Parathyroid adenoma (tissue), 2 donors: ENCODE measurements around the gene PRR23C.
"Not testable (repeated sequence)": the region's sequence is repeated elsewhere in the genome, so short reads cannot be mapped to it uniquely, and the experiment has no call there.

Experiments used
- H2AFZ ChIP-seq: fragments of 300-600 bp; sonication (generic); one replicate; pipeline ENCODE4 v1.7.0; 2017; ENCODE audit warnings: antibody characterized with exemption, mild to moderate bottlenecking
- H3K27ac ChIP-seq: fragments of 300-600 bp; sonication (generic); one replicate; pipeline ENCODE4 v1.7.0; 2017
- H3K27me3 ChIP-seq: fragments of 300-600 bp; sonication (generic); one replicate; pipeline ENCODE4 v1.7.0; 2017; ENCODE audit warnings: low read length; ENCODE audit not compliant: control insufficient read depth, insufficient read depth
- H3K36me3 ChIP-seq: fragments of 300-600 bp; sonication (generic); one replicate; pipeline ENCODE4 v1.7.0; 2017; ENCODE audit warnings: low read length; ENCODE audit not compliant: control insufficient read depth, insufficient read depth
- H3K4me1 ChIP-seq: fragments of 300-600 bp; sonication (generic); one replicate; pipeline ENCODE4 v1.7.0; 2017; ENCODE audit warnings: control low read depth
- H3K4me2 ChIP-seq: fragments of 300-600 bp; sonication (generic); one replicate; pipeline ENCODE4 v1.7.0; 2017; ENCODE audit warnings: low read length
- H3K4me3 ChIP-seq: fragments of 300-600 bp; sonication (generic); one replicate; pipeline ENCODE4 v1.7.0; 2017; ENCODE audit warnings: low read depth, low read length
- H3K79me2 ChIP-seq: fragments of 300-600 bp; sonication (generic); one replicate; pipeline ENCODE4 v1.7.0; 2017; ENCODE audit warnings: control low read depth
- H3K9ac ChIP-seq: fragments of 300-600 bp; sonication (generic); one replicate; pipeline ENCODE4 v1.7.0; 2017; ENCODE audit warnings: mild to moderate bottlenecking
- H3K9me3 ChIP-seq: fragments of 300-600 bp; sonication (generic); one replicate; pipeline ENCODE4 v1.7.0; 2017; ENCODE audit warnings: low read length; ENCODE audit not compliant: control insufficient read depth
- CTCF ChIP-seq: fragments of 300-600 bp; sonication (generic); IDR thresholded peaks from one replicate; pipeline ENCODE4 v1.7.0; 2017; ENCODE audit warnings: antibody characterized with exemption, mild to moderate bottlenecking
- donor health status: primary hyperparathyroidism.

The PRR23C gene

GRCh38 chr3:139043554-139044365 lies 932 bp downstream of the PRR23C start:
- H3K4me1 ChIP-seq: no peaks in the 10 kb centered on the region
- no peak overlapping the region for H2AFZ ChIP-seq
- H3K79me2 ChIP-seq: no peaks in the 10 kb centered on the region
- H3K27me3 ChIP-seq: no peaks in the 10 kb centered on the region
- no peak for TF ChIP-seq CTCF
- H3K4me2 ChIP-seq: no peak overlapping the region
- no peaks in the 10 kb centered on the region for H3K9me3 ChIP-seq
- H3K36me3 ChIP-seq: no peaks in the 10 kb centered on the region
- no peak overlapping the region for H3K4me3 ChIP-seq
- H3K9ac ChIP-seq: no peak overlapping the region
- no peak overlapping the region for H3K27ac ChIP-seq

DNA sequence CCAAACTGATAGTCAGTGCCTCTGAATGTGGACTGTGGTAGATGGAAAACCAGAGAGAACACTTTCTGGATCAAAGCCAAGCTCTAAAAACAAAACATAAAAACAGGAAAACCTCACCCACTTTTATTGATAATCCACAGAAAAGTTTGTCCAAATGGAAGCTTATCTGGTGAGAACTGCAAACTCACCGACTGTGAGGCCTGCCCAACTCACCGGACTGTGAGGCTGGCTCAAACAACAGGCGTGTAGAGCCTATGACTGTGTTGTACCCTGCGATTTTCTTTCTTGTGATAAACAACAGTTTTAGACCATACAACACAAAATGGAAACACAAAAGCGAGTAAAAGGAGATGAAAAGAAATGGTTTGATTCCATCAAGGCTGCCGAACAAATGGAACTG lies 7.2 kb downstream of the PRR23C start:
- no peak overlapping the region for H2AFZ ChIP-seq
- H3K4me3 ChIP-seq: no peak overlapping the region
- H3K9me3 ChIP-seq: no peaks in the 10 kb centered on the region
- no peaks in the 10 kb centered on the region for H3K4me1 ChIP-seq
- no peaks in the 10 kb centered on the region for H3K79me2 ChIP-seq
- no peak overlapping the region for H3K9ac ChIP-seq
- TF ChIP-seq CTCF: no peak
- no peak overlapping the region for H3K27ac ChIP-seq
- H3K4me2 ChIP-seq: no peak overlapping the region
- H3K27me3 ChIP-seq: no peaks in the 10 kb centered on the region
- no peaks in the 10 kb centered on the region for H3K36me3 ChIP-seq

DNA sequence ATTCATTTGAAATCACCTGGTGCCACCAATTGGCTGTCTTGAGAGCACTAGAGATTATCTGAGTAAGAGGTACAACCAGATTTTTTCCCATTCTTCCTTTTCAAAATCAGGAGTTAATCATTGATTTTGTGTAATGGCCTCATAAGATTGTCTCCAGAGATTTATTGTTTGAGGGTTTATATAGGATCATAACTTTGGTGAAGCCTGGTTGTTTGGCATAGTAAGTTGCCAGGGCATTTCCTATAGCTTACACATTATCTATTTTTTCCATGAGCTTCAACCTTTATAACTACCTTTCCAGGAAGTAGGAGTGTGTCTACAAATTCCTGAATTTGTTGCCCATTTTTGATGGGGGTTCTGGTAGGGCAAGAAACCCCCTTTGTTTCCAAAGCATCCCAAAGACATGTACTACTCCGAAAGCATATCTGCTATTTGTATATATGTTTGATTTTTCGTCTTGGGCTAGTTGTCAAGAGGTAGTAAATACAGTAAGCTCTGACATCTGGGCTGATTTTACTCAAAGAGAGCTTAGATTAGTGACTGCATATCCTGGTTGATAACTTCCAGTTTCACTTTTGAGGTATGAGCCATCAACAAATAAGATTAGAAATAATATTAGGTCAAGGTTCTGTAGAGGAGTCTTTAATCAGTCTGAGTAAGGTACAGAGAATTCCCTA lies 12.2 kb downstream of the PRR23C start:
- Histone ChIP-seq H3K36me3 (no peaks in the 10 kb centered on the region), H3K27me3 (no peaks in the 10 kb centered on the region), H3K27ac (no peak overlapping the region), H3K79me2 (no peaks in the 10 kb centered on the region), H2AFZ (no peak overlapping the region), H3K4me2 (no peak overlapping the region), H3K4me3 (no peak overlapping the region), H3K9me3 (no peaks in the 10 kb centered on the region), H3K9ac (no peak overlapping the region), H3K4me1 (no peaks in the 10 kb centered on the region)
- no peak for TF ChIP-seq CTCF

- not testable (repeated sequence) for H3K9me3 ChIP-seq, H3K36me3 ChIP-seq, H3K4me3 ChIP-seq, H3K4me1 ChIP-seq, H3K27ac ChIP-seq, H2AFZ ChIP-seq, H3K9ac ChIP-seq, H3K4me2 ChIP-seq, H3K27me3 ChIP-seq, H3K79me2 ChIP-seq
Measured at GRCh38 chr3:139030576-139030975, 14.1 kb downstream of the PRR23C start.

DNA sequence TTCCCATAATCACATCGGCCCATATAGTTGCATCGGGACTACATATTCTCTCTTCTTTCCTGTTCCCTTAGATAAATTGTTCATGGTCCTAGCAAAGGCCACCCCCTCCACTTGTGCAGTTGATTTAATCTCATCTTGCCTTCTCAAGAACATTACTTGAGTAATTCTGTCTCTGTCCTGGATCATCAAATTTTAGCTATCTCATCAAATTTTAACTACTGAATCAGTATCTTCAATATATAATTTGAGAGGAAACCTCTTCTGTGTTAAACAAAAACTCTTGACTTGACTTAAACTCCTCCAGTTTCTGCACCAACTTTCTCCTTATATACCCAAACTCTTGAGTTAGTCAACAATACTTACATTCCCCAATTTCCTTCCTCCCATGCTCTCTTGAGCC lies 19.7 kb downstream of the PRR23C start:
- no peak for TF ChIP-seq CTCF
- Histone ChIP-seq H3K4me2 (no peak overlapping the region), H3K9me3 (no peaks in the 10 kb centered on the region), H3K36me3 (no peaks in the 10 kb centered on the region), H3K9ac (no peak overlapping the region), H3K4me1 (no peaks in the 10 kb centered on the region), H3K27me3 (no peaks in the 10 kb centered on the region), H2AFZ (no peak overlapping the region), H3K27ac (no peak overlapping the region), H3K79me2 (no peaks in the 10 kb centered on the region), H3K4me3 (no peak overlapping the region)
